ENCODE measurements around the gene EZR. TPM values are rescaled to one million over a fixed set of nuclear protein-coding genes. Genes with fewer than 3 reads are reported as not detected.

Gene EZR
- total and polyA plus RNA-seq, 10 of the 15 experiments (the other 5 are each of a cell fraction or from before 2014, with no cell fraction given), result 79.1 to 282 (median 161) TPM

DNA sequence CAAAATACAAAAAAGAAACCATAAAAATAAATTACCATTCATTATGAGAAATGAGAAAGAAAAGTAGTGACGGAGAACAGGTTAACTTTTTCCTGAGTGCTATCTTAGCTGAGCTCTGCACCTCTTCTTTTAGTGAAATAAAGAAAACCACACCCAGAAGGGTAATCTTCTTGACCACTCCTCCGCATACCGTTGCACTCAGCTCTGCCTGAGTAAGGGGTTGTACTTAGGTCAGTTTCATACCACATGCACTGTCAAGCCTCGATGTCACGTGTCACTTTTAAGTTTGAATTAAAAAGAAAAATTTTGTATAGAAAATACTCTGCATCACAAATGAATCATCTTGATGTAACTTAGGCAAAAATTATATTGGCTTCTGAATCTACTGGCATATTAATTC lies 2.8 kb downstream of the EZR start:
- Histone ChIP-seq H3K9me3 (replicated peaks; ENCODE audit: control insufficient read depth, insufficient read depth, low read length) (peaks cover 2% of the 10 kb centered on the region; the same call in 2 of the 3 replicates), H2AFZ (ENCODE audit: control insufficient read depth, low read depth, low read length) (no peak overlapping the region), H3K79me2 (ENCODE audit: control insufficient read depth, insufficient read depth, low read length) (peaks cover 68% of the 10 kb centered on the region), H3K9ac (ENCODE audit: control insufficient read depth, insufficient read depth, low read length) (peak overlapping the region; percentile 85), H3K4me3 (peak overlapping the region; percentile 82), H3K36me3 (ENCODE audit: control insufficient read depth in 2 of 2, insufficient read depth in 2 of 2, low read length in 1 of 2) (peaks cover 2 to 11% of the 10 kb centered on the region in 2 experiments), H3K27ac (ENCODE audit: control insufficient read depth, insufficient read depth) (peak overlapping the region; percentile 75), H4K20me1 (ENCODE audit: control insufficient read depth, insufficient read depth) (peaks cover 4% of the 10 kb centered on the region; the same call in 1 of the 2 replicates), H3K27me3 (replicated peaks in 1 of 2; ENCODE audit: control insufficient read depth in 2 of 2, insufficient read depth in 2 of 2, low read length in 1 of 2) (no peaks in the 10 kb centered on the region), H3K4me1 (ENCODE audit: control insufficient read depth, insufficient read depth, low read length) (peaks cover 39% of the 10 kb centered on the region), H3K4me2 (ENCODE audit: control insufficient read depth, insufficient read depth) (peak overlapping the region; percentile 98)
- 0% methylated on average over 5 of the region's 5 CpGs for WGBS (ENCODE audit: insufficient coverage, insufficient replicate concordance, low lambda C conversion rate, missing lambda C conversion rate)
- peak; percentile 16 for ATAC-seq
- DNase-seq (ENCODE audit: low read depth, low spot score), result no peak
- CTCF ChIA-PET, result interaction anchor here (0.8 to 1.1 kb wide), 3 partner anchors 13 to 112 kb away, joined by 3 read pairs; no protein-coding TSS in a partner anchor
- RAD21 ChIA-PET (ENCODE audit: unreplicated experiment), result interaction anchor here (0.8 to 1.5 kb wide), 5 partner anchors 9 to 154 kb away, joined by 3 to 5 read pairs (median 3); no protein-coding TSS in a partner anchor
- SMC1A ChIA-PET (ENCODE audit: uncharacterized antibody, unreplicated experiment), result interaction anchor here (1.1 to 2.0 kb wide), 4 partner anchors 9 to 50 kb away, joined by 3 to 8 read pairs (median 3); no protein-coding TSS in a partner anchor
- FAIRE-seq, result no peak
- intact Hi-C loops (cut with micrococcal nuclease; ENCODE audit: unreplicated experiment) (loop anchor here (5.0 to 10.0 kb wide), 5 partner anchors 114 to 342 kb away; no protein-coding TSS in a partner anchor), in situ Hi-C loops (cut with MboI) (no loop called here)
- BruUV-seq (replicated peaks), result no TSS peak
- TF ChIP-seq TAF1 (IDR thresholded peaks at IDR 0.05; ENCODE audit: borderline replicate concordance, low read depth, low read length) (peak; percentile 42; the same call in 1 of the 2 replicates), RUNX3 (IDR thresholded peaks at IDR 0.05; ENCODE audit: low read length) (peak; percentile 61), BHLHE40 (IDR thresholded peaks at IDR 0.05; ENCODE audit: borderline replicate concordance in 1 of 2, low read depth in 2 of 2, low read length in 1 of 2) (peak in 1 of 2 experiments; percentile 33; a peak in 1 of 4 replicates), EGR1 (IDR thresholded peaks at IDR 0.05; ENCODE audit: borderline replicate concordance in 1 of 2, low read depth in 2 of 2, low read length in 2 of 2) (no peak), POLR2AphosphoS2 (IDR thresholded peaks at IDR 0.05; ENCODE audit: low read depth, low read length) (peak; percentile 38; the same call in 1 of the 2 replicates), RAD51 (IDR thresholded peaks at IDR 0.05) (peak; percentile 90), POLR2AphosphoS5 (IDR thresholded peaks at IDR 0.05; ENCODE audit: low read length) (0 out of 2 replicates have a peak, but pooled peaks have one; percentile 27), MXI1 (IDR thresholded peaks at IDR 0.05; ENCODE audit: low read depth, low read length) (peak; percentile 59; the same call in 1 of the 2 replicates)
- TF ChIP-seq, protein P1, sequence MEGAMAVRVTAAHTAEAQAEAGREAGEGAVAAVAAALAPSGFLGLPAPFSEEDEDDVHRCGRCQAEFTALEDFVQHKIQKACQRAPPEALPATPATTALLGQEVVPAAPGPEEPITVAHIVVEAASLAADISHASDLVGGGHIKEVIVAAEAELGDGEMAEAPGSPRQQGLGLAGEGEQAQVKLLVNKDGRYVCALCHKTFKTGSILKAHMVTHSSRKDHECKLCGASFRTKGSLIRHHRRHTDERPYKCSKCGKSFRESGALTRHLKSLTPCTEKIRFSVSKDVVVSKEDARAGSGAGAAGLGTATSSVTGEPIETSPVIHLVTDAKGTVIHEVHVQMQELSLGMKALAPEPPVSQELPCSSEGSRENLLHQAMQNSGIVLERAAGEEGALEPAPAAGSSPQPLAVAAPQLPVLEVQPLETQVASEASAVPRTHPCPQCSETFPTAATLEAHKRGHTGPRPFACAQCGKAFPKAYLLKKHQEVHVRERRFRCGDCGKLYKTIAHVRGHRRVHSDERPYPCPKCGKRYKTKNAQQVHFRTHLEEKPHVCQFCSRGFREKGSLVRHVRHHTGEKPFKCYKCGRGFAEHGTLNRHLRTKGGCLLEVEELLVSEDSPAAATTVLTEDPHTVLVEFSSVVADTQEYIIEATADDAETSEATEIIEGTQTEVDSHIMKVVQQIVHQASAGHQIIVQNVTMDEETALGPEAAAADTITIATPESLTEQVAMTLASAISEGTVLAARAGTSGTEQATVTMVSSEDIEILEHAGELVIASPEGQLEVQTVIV (IDR thresholded peaks at IDR 0.05; ENCODE audit: borderline replicate concordance, partially characterized antibody), result no peak
- TF ChIP-seq, protein P2, sequence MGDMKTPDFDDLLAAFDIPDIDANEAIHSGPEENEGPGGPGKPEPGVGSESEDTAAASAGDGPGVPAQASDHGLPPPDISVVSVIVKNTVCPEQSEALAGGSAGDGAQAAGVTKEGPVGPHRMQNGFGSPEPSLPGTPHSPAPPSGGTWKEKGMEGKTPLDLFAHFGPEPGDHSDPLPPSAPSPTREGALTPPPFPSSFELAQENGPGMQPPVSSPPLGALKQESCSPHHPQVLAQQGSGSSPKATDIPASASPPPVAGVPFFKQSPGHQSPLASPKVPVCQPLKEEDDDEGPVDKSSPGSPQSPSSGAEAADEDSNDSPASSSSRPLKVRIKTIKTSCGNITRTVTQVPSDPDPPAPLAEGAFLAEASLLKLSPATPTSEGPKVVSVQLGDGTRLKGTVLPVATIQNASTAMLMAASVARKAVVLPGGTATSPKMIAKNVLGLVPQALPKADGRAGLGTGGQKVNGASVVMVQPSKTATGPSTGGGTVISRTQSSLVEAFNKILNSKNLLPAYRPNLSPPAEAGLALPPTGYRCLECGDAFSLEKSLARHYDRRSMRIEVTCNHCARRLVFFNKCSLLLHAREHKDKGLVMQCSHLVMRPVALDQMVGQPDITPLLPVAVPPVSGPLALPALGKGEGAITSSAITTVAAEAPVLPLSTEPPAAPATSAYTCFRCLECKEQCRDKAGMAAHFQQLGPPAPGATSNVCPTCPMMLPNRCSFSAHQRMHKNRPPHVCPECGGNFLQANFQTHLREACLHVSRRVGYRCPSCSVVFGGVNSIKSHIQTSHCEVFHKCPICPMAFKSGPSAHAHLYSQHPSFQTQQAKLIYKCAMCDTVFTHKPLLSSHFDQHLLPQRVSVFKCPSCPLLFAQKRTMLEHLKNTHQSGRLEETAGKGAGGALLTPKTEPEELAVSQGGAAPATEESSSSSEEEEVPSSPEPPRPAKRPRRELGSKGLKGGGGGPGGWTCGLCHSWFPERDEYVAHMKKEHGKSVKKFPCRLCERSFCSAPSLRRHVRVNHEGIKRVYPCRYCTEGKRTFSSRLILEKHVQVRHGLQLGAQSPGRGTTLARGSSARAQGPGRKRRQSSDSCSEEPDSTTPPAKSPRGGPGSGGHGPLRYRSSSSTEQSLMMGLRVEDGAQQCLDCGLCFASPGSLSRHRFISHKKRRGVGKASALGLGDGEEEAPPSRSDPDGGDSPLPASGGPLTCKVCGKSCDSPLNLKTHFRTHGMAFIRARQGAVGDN (IDR thresholded peaks at IDR 0.05), result 0 out of 2 replicates have a peak, but pooled peaks have one; percentile 11
- TF ChIP-seq, protein P3, sequence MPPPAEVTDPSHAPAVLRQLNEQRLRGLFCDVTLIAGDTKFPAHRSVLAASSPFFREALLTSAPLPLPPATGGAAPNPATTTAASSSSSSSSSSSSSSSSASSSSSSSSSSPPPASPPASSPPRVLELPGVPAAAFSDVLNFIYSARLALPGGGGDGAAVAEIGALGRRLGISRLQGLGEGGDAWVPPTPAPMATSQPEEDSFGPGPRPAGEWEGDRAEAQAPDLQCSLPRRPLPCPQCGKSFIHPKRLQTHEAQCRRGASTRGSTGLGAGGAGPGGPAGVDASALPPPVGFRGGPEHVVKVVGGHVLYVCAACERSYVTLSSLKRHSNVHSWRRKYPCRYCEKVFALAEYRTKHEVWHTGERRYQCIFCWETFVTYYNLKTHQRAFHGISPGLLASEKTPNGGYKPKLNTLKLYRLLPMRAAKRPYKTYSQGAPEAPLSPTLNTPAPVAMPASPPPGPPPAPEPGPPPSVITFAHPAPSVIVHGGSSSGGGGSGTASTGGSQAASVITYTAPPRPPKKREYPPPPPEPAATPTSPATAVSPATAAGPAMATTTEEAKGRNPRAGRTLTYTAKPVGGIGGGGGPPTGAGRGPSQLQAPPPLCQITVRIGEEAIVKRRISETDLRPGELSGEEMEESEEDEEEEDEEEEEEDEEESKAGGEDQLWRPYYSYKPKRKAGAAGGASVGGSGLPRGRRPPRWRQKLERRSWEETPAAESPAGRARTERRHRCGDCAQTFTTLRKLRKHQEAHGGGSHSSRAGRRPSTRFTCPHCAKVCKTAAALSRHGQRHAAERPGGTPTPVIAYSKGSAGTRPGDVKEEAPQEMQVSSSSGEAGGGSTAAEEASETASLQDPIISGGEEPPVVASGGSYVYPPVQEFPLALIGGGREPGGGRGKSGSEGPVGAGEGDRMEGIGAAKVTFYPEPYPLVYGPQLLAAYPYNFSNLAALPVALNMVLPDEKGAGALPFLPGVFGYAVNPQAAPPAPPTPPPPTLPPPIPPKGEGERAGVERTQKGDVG (CRISPR knock-in tag; IDR thresholded peaks at IDR 0.05), result no peak
- POLR2A ChIA-PET, result interaction anchor here (0.6 to 2.1 kb wide), 6 partner anchors 9 to 237 kb away, joined by 3 to 10 read pairs (median 4); no protein-coding TSS in a partner anchor
